LNCaP clone FGC (cell line): ENCODE results near the gene CCDC142.

Experiments
- DNase-seq: peaks from one replicate; pipeline ENCODE4 v3.0.0-alpha.2; 2011; ENCODE audit warnings: low read depth
- H3K4me3 ChIP-seq: 2 replicates; pipeline ENCODE4 v1.5.1; 2011; ENCODE audit warnings: mild to moderate bottlenecking, low read depth, low read length, control low read depth
- TF ChIP-seq, protein P1 (sequence below): IDR thresholded peaks from 2 replicates; pipeline ENCODE4 v1.5.1; 2012; ENCODE audit warnings: mild to moderate bottlenecking; ENCODE audit not compliant: control insufficient read depth, insufficient read depth; ENCODE audit errors: extremely low read depth

CCDC142 gene

DNA sequence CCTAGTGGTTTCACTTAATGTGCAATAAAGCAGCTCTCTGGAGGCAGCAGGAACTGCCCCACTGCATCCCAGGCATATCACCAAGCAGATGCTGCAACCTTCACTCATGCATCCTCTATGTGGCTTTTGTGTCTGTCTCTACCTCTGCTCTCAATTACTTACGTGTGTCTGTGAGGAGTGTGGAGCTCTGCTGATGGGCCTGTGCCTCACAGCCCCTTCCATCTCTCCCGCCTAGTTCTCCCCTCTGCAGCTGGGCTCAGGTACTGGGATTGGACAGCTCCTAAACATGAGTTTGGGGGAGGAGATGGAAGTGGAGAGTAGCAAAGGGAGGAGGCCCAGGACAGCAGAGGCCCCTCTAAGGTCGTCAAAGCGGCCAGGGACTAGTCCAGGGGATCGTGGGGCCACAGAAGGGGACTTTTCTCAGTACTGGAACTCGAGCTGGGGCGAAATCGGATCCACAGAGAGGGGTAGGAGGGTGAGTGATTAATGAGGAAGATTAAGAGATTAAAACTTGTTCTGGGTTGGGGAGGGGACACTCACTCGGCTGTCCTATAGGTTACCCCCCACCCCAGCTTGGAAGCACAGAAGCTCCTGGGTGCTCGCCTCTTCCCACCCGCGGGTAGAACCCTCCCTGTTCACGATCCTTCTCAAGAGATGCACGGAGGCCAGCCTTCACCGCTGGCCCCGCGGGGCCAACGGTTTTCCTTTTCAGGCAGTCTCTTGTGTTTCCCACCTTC lies 18.7 kb upstream of the CCDC142 start:
- no peak overlapping the region for H3K4me3 ChIP-seq
- TF ChIP-seq, protein P1, sequence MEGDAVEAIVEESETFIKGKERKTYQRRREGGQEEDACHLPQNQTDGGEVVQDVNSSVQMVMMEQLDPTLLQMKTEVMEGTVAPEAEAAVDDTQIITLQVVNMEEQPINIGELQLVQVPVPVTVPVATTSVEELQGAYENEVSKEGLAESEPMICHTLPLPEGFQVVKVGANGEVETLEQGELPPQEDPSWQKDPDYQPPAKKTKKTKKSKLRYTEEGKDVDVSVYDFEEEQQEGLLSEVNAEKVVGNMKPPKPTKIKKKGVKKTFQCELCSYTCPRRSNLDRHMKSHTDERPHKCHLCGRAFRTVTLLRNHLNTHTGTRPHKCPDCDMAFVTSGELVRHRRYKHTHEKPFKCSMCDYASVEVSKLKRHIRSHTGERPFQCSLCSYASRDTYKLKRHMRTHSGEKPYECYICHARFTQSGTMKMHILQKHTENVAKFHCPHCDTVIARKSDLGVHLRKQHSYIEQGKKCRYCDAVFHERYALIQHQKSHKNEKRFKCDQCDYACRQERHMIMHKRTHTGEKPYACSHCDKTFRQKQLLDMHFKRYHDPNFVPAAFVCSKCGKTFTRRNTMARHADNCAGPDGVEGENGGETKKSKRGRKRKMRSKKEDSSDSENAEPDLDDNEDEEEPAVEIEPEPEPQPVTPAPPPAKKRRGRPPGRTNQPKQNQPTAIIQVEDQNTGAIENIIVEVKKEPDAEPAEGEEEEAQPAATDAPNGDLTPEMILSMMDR = no peak
- no peak for DNase-seq

DNA sequence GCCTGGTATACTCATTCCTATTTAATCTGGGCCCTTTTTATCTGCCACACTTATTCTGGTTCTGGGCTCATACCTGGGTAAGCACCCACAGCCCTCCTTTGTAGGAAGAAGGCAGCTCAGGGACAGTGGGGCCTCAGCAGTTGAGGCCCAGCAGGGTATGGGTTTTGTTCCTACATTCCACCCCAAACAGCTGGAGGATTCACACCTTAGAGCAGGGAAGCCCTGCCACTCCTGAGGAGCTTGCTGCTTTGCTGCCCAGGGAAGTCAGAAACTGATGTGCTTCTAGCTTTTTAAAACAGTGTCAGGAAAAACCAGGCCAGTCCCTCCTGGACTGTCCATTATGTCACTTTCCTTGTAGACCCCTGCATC lies 17.8 kb upstream of the CCDC142 start:
- DNase-seq = no peak
- no peak overlapping the region for H3K4me3 ChIP-seq
- TF ChIP-seq, protein P1 = no peak

DNA sequence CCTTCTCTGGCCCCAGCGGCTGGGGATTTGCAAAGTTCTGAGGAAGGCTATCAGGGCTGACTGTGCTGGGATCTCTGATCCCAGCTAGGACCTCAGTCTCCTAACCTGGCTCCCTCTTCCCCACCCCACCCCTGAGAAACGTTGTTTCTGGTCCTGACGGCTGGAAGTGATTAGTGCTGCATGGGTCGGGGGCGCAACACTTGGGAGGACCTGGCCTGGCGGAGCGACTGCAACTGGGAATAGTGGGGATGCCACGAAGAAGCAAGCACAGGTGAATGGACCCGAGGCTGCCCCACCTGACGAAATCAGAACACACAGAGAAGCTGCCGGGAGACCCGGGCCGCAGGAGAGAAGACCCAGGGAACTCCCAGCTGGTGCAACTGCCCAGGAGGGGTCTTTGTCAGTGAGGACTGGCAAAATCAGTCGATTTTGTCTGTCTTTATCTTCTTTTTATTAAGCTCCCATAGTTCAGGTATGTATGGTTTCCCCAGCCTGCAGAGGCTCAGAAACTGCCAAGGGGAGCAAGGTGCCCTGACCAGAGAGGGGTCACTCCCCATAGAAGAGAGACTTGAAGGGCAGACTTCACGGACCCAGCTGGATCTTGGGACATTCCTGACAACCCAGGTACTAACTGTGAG lies 17.3 kb upstream of the CCDC142 start:
- TF ChIP-seq, protein P1 = no peak
- no peak overlapping the region for H3K4me3 ChIP-seq
- DNase-seq = no peak

DNA sequence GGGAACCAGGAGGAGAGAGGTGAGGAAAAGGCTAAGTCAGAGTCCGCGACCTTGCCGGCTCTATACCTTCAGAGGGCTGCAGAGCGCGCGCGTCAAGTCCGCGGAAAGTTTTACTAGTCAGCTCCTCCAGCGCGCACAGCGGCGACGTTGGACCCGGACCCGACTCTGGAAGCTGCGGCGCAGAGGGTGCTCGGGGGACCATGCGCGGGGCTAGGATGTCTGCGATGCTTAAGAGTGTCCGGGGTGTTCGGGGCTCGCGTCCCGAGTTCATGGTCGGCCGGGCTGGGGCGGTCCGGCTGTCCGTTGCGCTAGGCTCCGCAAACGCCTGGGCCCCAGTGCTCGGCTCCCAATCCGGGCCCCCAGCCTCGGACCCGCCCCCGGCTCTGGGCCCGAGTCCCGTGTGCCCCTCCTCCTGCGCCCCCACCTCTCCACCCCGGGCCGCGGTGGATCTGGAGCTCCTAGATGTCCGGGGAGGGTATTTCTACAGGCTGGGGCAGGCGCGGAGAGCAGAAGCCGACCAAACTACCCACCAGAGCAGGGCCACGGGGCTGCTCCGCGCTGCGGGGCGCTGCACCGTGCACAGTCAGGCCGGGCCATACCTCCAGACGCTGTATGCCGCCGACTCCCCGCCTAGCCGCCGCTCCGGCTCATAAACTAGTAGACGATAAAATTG lies 16.6 kb upstream of the CCDC142 start, which contains the start of gene LBX2:
Gene LBX2 (minus strand): TSS at position 337 of the 673 bp plus-strand sequence. CDS start 66 bp downstream, at position 271.
- no peak for DNase-seq
- TF ChIP-seq, protein P1 = no peak
- H3K4me3 ChIP-seq = no peak within 1 kb of the TSS

DNA sequence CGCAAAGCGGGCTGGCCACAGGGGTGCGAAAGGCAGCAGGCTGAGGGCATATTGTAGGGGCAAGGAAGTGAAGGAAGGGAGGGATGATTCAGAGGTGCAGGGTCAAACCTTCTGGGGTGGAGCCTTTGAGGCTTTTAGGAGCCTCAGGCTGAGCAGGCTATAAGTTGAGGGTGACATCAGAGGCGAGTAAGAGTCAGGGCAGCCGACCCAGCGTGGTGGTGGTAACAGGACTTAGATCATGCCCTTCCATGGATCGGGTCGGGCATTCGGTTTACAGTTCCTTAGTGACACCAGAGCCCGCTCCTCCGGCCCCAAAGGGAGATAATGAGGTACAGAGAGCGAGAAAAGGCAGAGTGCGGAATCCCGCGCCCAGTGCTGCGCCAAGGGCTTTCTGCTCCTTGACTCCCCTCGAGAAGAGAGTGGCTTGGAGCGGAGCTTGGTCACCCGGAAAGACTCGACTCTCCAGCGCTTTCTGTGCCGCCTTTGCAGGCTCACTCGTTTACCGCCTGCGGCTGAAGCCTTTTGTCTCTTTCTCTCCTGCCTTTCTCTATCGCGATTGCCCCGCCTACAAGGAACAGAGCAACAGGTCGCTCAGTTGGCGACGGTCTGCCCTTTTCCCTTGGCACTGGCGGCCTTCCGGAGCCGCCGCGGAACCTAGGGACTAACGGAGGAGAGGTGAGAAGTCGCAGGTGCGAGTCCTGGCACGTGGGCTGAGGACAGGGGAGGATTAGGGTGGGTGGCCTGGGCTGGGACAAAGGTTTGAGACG lies 15.9 kb upstream of the CCDC142 start:
- no peak for DNase-seq
- no peak overlapping the region for H3K4me3 ChIP-seq
- TF ChIP-seq, protein P1 = no peak

DNA sequence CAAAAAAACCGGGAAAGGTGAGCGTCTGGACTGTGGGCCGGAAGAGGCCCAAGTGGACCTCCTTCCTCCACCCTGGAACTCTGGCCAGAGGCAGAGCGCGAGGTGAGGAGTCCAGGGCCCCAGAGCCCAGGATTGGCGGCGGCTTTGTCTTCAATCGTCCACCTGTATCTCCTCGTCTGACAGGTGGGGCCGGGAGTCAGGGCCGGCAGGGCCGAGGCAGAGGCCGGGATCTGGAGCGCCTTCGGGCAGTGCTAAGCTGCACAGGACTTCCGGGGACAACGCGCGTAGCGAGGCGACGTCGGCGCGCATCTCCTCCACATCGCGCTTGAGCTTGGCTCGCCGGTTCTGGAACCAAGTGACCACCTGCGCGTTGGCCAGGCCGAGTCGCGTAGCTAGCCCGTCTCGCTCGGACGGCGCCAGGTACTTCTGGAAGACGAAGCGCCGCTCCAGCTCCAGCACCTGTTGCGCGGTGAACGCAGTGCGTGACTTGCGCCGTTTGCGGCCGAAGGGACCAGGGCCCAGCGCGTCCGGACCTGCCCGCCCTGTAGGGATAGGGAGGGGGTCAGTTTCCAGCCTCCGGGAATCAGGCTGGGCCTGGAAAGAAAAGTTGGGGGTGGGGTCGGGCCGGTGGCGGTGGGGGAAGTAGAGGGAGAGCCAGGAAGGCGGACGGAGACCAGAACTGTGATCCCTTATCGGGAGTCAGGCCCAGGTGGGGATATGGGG lies 15.1 kb upstream of the CCDC142 start:
- no peak for DNase-seq
- TF ChIP-seq, protein P1 = no peak
- no peak overlapping the region for H3K4me3 ChIP-seq
